Endothelial cell of umbilical vein (primary cell): ENCODE measurements around the gene CFTR. TPM values are rescaled to one million over a fixed set of nuclear protein-coding genes. Genes with fewer than 3 reads are reported as not detected.

Experiments used
- BruUV-seq: library from RNA; stranded (reverse); fragments of 400-500 nt; replicated peaks from 2 replicates; lab custom pipeline; 2021; lab: Mats Ljungman, UMichigan
- CTCF ChIA-PET: fragments of 300-600, 350-600 bp; sonication (Branson Sonifier 250); formaldehyde crosslinking; loops from one replicate; lab custom pipeline; 2021; ENCODE audit warnings: antibody characterized with exemption, inconsistent platforms; lab: Charles Lee
- POLR2A ChIA-PET: fragments of 300-600, 350-600 bp; sonication (Branson Sonifier 250); formaldehyde crosslinking; loops from one replicate; lab custom pipeline; 2021; ENCODE audit warnings: antibody characterized with exemption, inconsistent platforms; lab: Charles Lee
- DNase-seq: peaks from one replicate; pipeline ENCODE4 v3.0.0-alpha.2; 2011; ENCODE audit warnings: low read depth, low spot score
- FAIRE-seq: peaks from 2 replicates; lab custom pipeline; 2011; peaks lifted over from hg19 to GRCh38; lab: Jason Lieb, UNC
- H2AFZ ChIP-seq: 2 replicates; pipeline ENCODE4 v1.6.0; 2012; ENCODE audit warnings: low read depth, low read length, control low read depth, inconsistent platforms
- H3K27ac ChIP-seq: 2 replicates; pipeline ENCODE4 v1.5.1; 2011; ENCODE audit warnings: low read depth, mild to moderate bottlenecking, control low read depth, low read length, moderate library complexity; ENCODE audit not compliant: insufficient read depth
- H3K27me3 ChIP-seq, 2 experiments: 2 replicates each; pipeline versions ENCODE4 v1.6.0 to v1.6.1; 2011; ENCODE audit warnings: low read length in 2 of 2, mixed read lengths in 1 of 2; ENCODE audit not compliant: control insufficient read depth in 2 of 2, insufficient read depth in 2 of 2
- H3K36me3 ChIP-seq, 2 experiments: 2 replicates in 1 of 2; 3 replicates in 1 of 2; pipeline ENCODE4 v1.5.1; 2011; ENCODE audit warnings: low read length in 2 of 2, mild to moderate bottlenecking in 1 of 2, moderate library complexity in 1 of 2; ENCODE audit not compliant: control insufficient read depth in 2 of 2, insufficient read depth in 2 of 2; ENCODE audit errors: extremely low read depth in 1 of 2
- H3K4me1 ChIP-seq: 3 replicates; pipeline ENCODE4 v1.5.1; 2011; ENCODE audit warnings: mild to moderate bottlenecking, low read length; ENCODE audit not compliant: control insufficient read depth, insufficient read depth; ENCODE audit errors: extremely low read depth
- H3K4me2 ChIP-seq: 2 replicates; pipeline ENCODE4 v1.6.1; 2011; ENCODE audit warnings: low read length, control low read depth, mixed read lengths; ENCODE audit not compliant: insufficient read depth
- H3K4me3 ChIP-seq, 3 experiments: fragments of 200-600 bp in 1 of 3; sonication (generic), shearing (Covaris generic) in 1 of 3; replicated peaks in 1 of 3; 2 replicates each; pipeline ENCODE4 v1.5.1; 2011 to 2016; ENCODE audit warnings: control low read depth in 3 of 3, low read length in 3 of 3, mild to moderate bottlenecking in 2 of 3, inconsistent platforms in 1 of 3, low read depth in 1 of 3, moderate library complexity in 1 of 3; ENCODE audit not compliant: insufficient read depth in 1 of 3
- H3K79me2 ChIP-seq: 2 replicates; pipeline ENCODE4 v1.6.0; 2012; ENCODE audit warnings: low read length, inconsistent platforms; ENCODE audit not compliant: control insufficient read depth, insufficient read depth
- H3K9ac ChIP-seq: replicated peaks from 2 replicates; pipeline ENCODE3; 2011; ENCODE audit warnings: low read length, control low read depth; ENCODE audit not compliant: insufficient read depth; ENCODE audit errors: extremely low read depth
- H3K9me1 ChIP-seq: replicated peaks from 3 replicates; pipeline ENCODE4 v1.6.0; 2011; ENCODE audit warnings: mild to moderate bottlenecking, low read length; ENCODE audit not compliant: control insufficient read depth, insufficient read depth; ENCODE audit errors: extremely low read depth
- H3K9me3 ChIP-seq: replicated peaks from 2 replicates; pipeline ENCODE4 v1.5.1; 2012; ENCODE audit warnings: low read length, inconsistent platforms; ENCODE audit not compliant: control insufficient read depth, insufficient read depth
- H4K20me1 ChIP-seq: replicated peaks from 2 replicates; pipeline ENCODE3; 2011; ENCODE audit warnings: mild to moderate bottlenecking, low read length; ENCODE audit not compliant: control insufficient read depth, insufficient read depth; ENCODE audit errors: extremely low read depth
- FOS ChIP-seq: IDR thresholded peaks from 2 replicates; pipeline ENCODE4 v1.6.1; 2011; ENCODE audit warnings: mild to moderate bottlenecking, low read length, moderate library complexity, borderline replicate concordance; ENCODE audit not compliant: insufficient read depth
- JUN ChIP-seq: IDR thresholded peaks from 2 replicates; pipeline ENCODE4 v1.6.1; 2011; ENCODE audit warnings: borderline replicate concordance, low read depth; ENCODE audit not compliant: insufficient read length, insufficient read depth
- MYC ChIP-seq: IDR thresholded peaks from one replicate; pipeline ENCODE4 v1.6.1; 2011; ENCODE audit warnings: mild to moderate bottlenecking, low read depth, low read length
- POLR2A ChIP-seq: IDR thresholded peaks from 2 replicates; pipeline ENCODE4 v1.6.1; 2012; ENCODE audit warnings: low read depth, mild to moderate bottlenecking, control low read depth, low read length
- POLR2AphosphoS5 ChIP-seq: IDR thresholded peaks from 2 replicates; pipeline ENCODE4 v1.6.1; 2012; ENCODE audit warnings: low read depth, mild to moderate bottlenecking, control low read depth, low read length, moderate library complexity; ENCODE audit not compliant: insufficient read depth
- dilution Hi-C: fragments of 300-500 bp; cut with MboI; formaldehyde crosslinking; loops from one replicate; pipeline ENCODE4 v1.15.0; 2019; ENCODE audit warnings: low sequenced_read_pairs; ENCODE audit not compliant: extremely low pct_ligation_motif_present
- intact Hi-C: fragments of 100-400 bp; cut with micrococcal nuclease; formaldehyde crosslinking; loops from one replicate; pipeline ENCODE4 v1.10.0; 2022
- polyA plus RNA-seq, 4 experiments: library from polyadenylated mRNA; depleted of rRNA in 3 of 4; stranded (reverse) in 3 of 4; unstranded in 1 of 4; fragments of >200 nt; gene quantifications; 2 replicates each; pipeline versions ENCODE4 v1.2.1 to v1.2.3, GENCODE V29; 2011 to 2012; ENCODE audit warnings: missing spikeins in 1 of 4
- total RNA-seq: library from RNA; stranded (reverse); gene quantifications from 2 replicates; pipeline ENCODE4 v1.2.3, GENCODE V29; 2021
- TF ChIP-seq, protein P1 (sequence below): IDR thresholded peaks from 2 replicates; pipeline ENCODE4 v1.6.1; 2011; ENCODE audit not compliant: insufficient read depth, insufficient read length
- TF ChIP-seq, protein P2 (sequence below), 2 donors: IDR thresholded peaks; 1 replicate in 1 of 2; 2 replicates in 1 of 2; pipeline ENCODE4 v1.5.1; 2011; ENCODE audit warnings: low read length in 2 of 2, mild to moderate bottlenecking in 2 of 2, moderate library complexity in 2 of 2, control low read depth in 1 of 2, inconsistent platforms in 1 of 2, low read depth in 1 of 2; ENCODE audit not compliant: insufficient read depth in 1 of 2; ENCODE audit errors: extremely low read depth in 1 of 2

CFTR gene
- total and polyA plus RNA-seq, 2 donors (not counting 3 experiments of a cell fraction or from before 2014, with no cell fraction given), result 0.03 TPM; not detected in 1

DNA sequence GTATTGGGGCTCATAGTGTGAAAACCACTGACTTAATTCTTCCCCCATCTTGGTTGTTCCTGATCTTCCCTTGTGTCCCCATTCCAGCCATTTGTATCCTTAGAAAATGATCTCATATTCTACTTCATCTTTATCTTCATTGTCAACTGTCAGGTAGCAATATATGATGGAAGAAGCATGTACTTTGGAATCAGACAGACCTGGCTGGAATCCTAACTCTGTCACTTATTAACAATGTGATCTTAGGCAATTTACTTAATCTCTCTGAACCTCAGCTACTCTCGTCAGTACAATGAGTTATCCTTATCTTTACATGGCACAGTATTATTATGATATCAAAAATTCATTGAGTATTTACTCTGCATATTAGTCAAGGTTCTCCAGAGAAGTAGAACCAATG lies 10.1 kb downstream of the CFTR start:
- POLR2A ChIA-PET, result no interaction called here
- no peak overlapping the region for H2AFZ ChIP-seq
- H3K9me1 ChIP-seq, result no peaks in the 10 kb centered on the region
- H4K20me1 ChIP-seq, result no peaks in the 10 kb centered on the region
- no peak overlapping the region for H3K4me3 ChIP-seq
- peaks cover 2 to 3% of the 10 kb centered on the region in 2 experiments for H3K27me3 ChIP-seq
- no peak for DNase-seq
- no peaks in the 10 kb centered on the region for H3K4me1 ChIP-seq
- no peak for FAIRE-seq
- CTCF ChIA-PET, result no interaction called here
- H3K9me3 ChIP-seq, result no peaks in the 10 kb centered on the region
- H3K79me2 ChIP-seq, result no peaks in the 10 kb centered on the region
- no TSS peak for BruUV-seq
- dilution Hi-C loops, result no loop called here
- no peak overlapping the region for H3K9ac ChIP-seq
- intact Hi-C loops, result no loop called here
- no peak overlapping the region for H3K4me2 ChIP-seq
- no peaks in the 10 kb centered on the region for H3K36me3 ChIP-seq
- TF ChIP-seq POLR2AphosphoS5 (no peak), JUN (no peak), POLR2A (no peak), FOS (no peak)
- H3K27ac ChIP-seq, result no peak overlapping the region

DNA sequence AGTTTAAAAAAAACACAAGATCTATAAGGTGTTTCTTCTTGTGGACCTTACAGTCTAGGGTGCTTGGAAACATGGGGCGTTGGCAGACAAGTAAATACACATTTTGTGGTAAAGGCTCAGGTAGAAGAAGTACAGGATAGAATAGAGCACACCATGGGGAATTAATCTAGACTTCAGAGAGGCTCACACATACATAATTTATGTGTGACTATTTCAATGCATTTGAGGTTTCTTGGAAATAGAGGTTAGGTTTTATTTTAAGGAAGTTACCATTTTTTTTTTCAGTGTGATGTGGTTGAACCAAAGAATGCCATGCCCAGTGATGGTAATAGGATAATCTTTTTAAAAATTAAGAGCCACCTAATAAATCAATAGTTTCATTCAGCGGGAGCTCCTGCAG lies 12.8 kb downstream of the CFTR start:
- Histone ChIP-seq H3K4me3 (no peak overlapping the region), H3K79me2 (no peaks in the 10 kb centered on the region), H3K27me3 (peaks cover 0 to 2% of the 10 kb centered on the region in 2 experiments), H4K20me1 (no peaks in the 10 kb centered on the region), H3K4me1 (no peaks in the 10 kb centered on the region), H3K9me3 (no peaks in the 10 kb centered on the region), H3K36me3 (no peaks in the 10 kb centered on the region), H3K27ac (no peak overlapping the region), H3K9me1 (no peaks in the 10 kb centered on the region), H2AFZ (no peak overlapping the region), H3K4me2 (no peak overlapping the region), H3K9ac (no peak overlapping the region)
- DNase-seq, result no peak
- intact Hi-C loops, result no loop called here
- no peak for FAIRE-seq
- TF ChIP-seq POLR2A (no peak), MYC (no peak), JUN (no peak), FOS (no peak)
- TF ChIP-seq, protein P1, sequence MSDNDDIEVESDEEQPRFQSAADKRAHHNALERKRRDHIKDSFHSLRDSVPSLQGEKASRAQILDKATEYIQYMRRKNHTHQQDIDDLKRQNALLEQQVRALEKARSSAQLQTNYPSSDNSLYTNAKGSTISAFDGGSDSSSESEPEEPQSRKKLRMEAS, result no peak
- TF ChIP-seq, protein P2, sequence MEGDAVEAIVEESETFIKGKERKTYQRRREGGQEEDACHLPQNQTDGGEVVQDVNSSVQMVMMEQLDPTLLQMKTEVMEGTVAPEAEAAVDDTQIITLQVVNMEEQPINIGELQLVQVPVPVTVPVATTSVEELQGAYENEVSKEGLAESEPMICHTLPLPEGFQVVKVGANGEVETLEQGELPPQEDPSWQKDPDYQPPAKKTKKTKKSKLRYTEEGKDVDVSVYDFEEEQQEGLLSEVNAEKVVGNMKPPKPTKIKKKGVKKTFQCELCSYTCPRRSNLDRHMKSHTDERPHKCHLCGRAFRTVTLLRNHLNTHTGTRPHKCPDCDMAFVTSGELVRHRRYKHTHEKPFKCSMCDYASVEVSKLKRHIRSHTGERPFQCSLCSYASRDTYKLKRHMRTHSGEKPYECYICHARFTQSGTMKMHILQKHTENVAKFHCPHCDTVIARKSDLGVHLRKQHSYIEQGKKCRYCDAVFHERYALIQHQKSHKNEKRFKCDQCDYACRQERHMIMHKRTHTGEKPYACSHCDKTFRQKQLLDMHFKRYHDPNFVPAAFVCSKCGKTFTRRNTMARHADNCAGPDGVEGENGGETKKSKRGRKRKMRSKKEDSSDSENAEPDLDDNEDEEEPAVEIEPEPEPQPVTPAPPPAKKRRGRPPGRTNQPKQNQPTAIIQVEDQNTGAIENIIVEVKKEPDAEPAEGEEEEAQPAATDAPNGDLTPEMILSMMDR (IDR thresholded peaks at IDR 0.05; ENCODE audit: extremely low read depth in 1 of 2, insufficient read depth in 1 of 2, low read depth in 1 of 2, low read length in 2 of 2), result no peak
- ChIA-PET POLR2A (no interaction called here), CTCF (no interaction called here)
- dilution Hi-C loops, result no loop called here
- no TSS peak for BruUV-seq
